ENCODE data around the gene AP1S3. TPM values are rescaled to one million over a fixed set of nuclear protein-coding genes. Genes with fewer than 3 reads are reported as not detected.

AP1S3 gene
- total RNA-seq, 1 donor from 2014 or later, result 3.5 TPM

GRCh38 chr2:223731503-223731902, 105.9 kb downstream of the AP1S3 start:
- Mint-ChIP-seq H3K4me1 (ENCODE audit: unreplicated experiment) (peaks cover 39% of the 10 kb centered on the region), H3K36me3 (ENCODE audit: unreplicated experiment) (no peaks in the 10 kb centered on the region), H3K27me3 (ENCODE audit: unreplicated experiment) (no peaks in the 10 kb centered on the region), H3K9me3 (ENCODE audit: unreplicated experiment) (no peaks in the 10 kb centered on the region), H3K4me3 (ENCODE audit: unreplicated experiment) (no peak overlapping the region), H3K27ac (ENCODE audit: unreplicated experiment) (peak overlapping the region; percentile 20)
- no peak for TF ChIP-seq CTCF (IDR thresholded peaks at IDR 0.05)
- peak; percentile 2 for DNase-seq (ENCODE audit: extremely low spot score, unreplicated experiment)

GRCh38 chr2:223729781-223730180, 107.6 kb downstream of the AP1S3 start:
- Mint-ChIP-seq H3K4me3 (ENCODE audit: unreplicated experiment) (no peak overlapping the region), H3K4me1 (ENCODE audit: unreplicated experiment) (peaks cover 44% of the 10 kb centered on the region)

GRCh38 chr2:223727562-223727961, 109.8 kb downstream of the AP1S3 start:
- no peak overlapping the region for H3K4me3 Mint-ChIP-seq (ENCODE audit: unreplicated experiment)
- H3K4me1 Mint-ChIP-seq (ENCODE audit: unreplicated experiment), result peaks cover 58% of the 10 kb centered on the region
- no peak overlapping the region for H3K27ac Mint-ChIP-seq (ENCODE audit: unreplicated experiment)
- H3K9me3 Mint-ChIP-seq (ENCODE audit: unreplicated experiment), result no peaks in the 10 kb centered on the region
- no peaks in the 10 kb centered on the region for H3K27me3 Mint-ChIP-seq (ENCODE audit: unreplicated experiment)
- DNase-seq (ENCODE audit: extremely low spot score, unreplicated experiment), result peak; percentile 5
- H3K36me3 Mint-ChIP-seq (ENCODE audit: unreplicated experiment), result no peaks in the 10 kb centered on the region
- TF ChIP-seq CTCF (IDR thresholded peaks at IDR 0.05), result peak; percentile 51

More at GRCh38 chr2:223729781-223730180, 107.6 kb downstream of the AP1S3 start:
- no peak for DNase-seq (ENCODE audit: extremely low spot score, unreplicated experiment)
- TF ChIP-seq CTCF (IDR thresholded peaks at IDR 0.05), result no peak
- no peaks in the 10 kb centered on the region for H3K9me3 Mint-ChIP-seq (ENCODE audit: unreplicated experiment)
- no peak overlapping the region for H3K27ac Mint-ChIP-seq (ENCODE audit: unreplicated experiment)
- no peaks in the 10 kb centered on the region for H3K27me3 Mint-ChIP-seq (ENCODE audit: unreplicated experiment)
- no peaks in the 10 kb centered on the region for H3K36me3 Mint-ChIP-seq (ENCODE audit: unreplicated experiment)

- Mint-ChIP-seq H3K9me3 (ENCODE audit: unreplicated experiment) (no peaks in the 10 kb centered on the region), H3K4me3 (ENCODE audit: unreplicated experiment) (no peak overlapping the region), H3K27me3 (ENCODE audit: unreplicated experiment) (no peaks in the 10 kb centered on the region), H3K4me1 (ENCODE audit: unreplicated experiment) (peaks cover 52% of the 10 kb centered on the region), H3K27ac (ENCODE audit: unreplicated experiment) (peak overlapping the region; percentile 95), H3K36me3 (ENCODE audit: unreplicated experiment) (no peaks in the 10 kb centered on the region)
- TF ChIP-seq CTCF (IDR thresholded peaks at IDR 0.05), result no peak
- DNase-seq (ENCODE audit: extremely low spot score, unreplicated experiment), result no peak
These were observed 111.1 kb downstream of the AP1S3 start for GRCh38 chr2:223725986-223726970.

GRCh38 chr2:223725494-223725893, 111.9 kb downstream of the AP1S3 start:
- no peaks in the 10 kb centered on the region for H3K9me3 Mint-ChIP-seq (ENCODE audit: unreplicated experiment)
- peak overlapping the region; percentile 8 for H3K4me3 Mint-ChIP-seq (ENCODE audit: unreplicated experiment)
- DNase-seq (ENCODE audit: extremely low spot score, unreplicated experiment), result peak; percentile 90
- H3K27ac Mint-ChIP-seq (ENCODE audit: unreplicated experiment), result peak overlapping the region; percentile 95
- no peaks in the 10 kb centered on the region for H3K27me3 Mint-ChIP-seq (ENCODE audit: unreplicated experiment)
- no peaks in the 10 kb centered on the region for H3K36me3 Mint-ChIP-seq (ENCODE audit: unreplicated experiment)
- TF ChIP-seq CTCF (IDR thresholded peaks at IDR 0.05), result no peak
- peaks cover 47% of the 10 kb centered on the region for H3K4me1 Mint-ChIP-seq (ENCODE audit: unreplicated experiment)

Measured in osteocyte (in vitro differentiated cells).